Measurements from ENCODE around the gene HCK.

DNA sequence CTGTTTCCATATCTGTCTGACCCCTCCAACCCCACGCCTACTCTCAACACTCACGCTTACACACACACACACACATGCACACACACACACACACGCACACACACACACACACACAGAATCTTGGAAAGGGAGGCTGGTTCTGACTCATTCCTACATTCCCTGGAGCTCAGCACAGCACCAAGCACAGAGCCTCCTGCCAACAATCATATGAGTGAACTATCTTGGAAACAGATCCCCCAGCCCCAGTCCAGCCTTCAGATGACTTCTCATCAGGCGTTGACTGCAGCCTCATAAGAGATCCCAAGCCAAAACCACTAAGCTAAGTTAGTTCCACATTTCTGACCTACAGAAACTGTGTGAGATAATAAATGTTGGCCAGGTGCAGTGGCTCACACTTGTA lies 14.1 kb upstream of the HCK start:
- TF ChIP-seq EZH2 (IDR thresholded peaks at IDR 0.05; ENCODE audit: insufficient read depth, poor library complexity, severe bottlenecking): no peak
- TF ChIP-seq EZH2phosphoT487 (IDR thresholded peaks at IDR 0.05; ENCODE audit: insufficient read depth, low read depth): no peak

All from GM23248 (cell line).